ENCODE data around the gene EFNA2.
A peak's percentile ranks its signal among the peaks of the same experiment; 100 is the strongest.

GRCh38 chr19:1279782-1280341 is 5.8 kb upstream of the EFNA2 start:
- TF ChIP-seq POLR2A (IDR thresholded peaks at IDR 0.05; ENCODE audit: low read depth, low read length): 0 out of 2 replicates have a peak, but pooled peaks have one; percentile 41
- TF ChIP-seq RAD21 (IDR thresholded peaks at IDR 0.05; ENCODE audit: low read length): peak; percentile 96
- TF ChIP-seq, protein P1, sequence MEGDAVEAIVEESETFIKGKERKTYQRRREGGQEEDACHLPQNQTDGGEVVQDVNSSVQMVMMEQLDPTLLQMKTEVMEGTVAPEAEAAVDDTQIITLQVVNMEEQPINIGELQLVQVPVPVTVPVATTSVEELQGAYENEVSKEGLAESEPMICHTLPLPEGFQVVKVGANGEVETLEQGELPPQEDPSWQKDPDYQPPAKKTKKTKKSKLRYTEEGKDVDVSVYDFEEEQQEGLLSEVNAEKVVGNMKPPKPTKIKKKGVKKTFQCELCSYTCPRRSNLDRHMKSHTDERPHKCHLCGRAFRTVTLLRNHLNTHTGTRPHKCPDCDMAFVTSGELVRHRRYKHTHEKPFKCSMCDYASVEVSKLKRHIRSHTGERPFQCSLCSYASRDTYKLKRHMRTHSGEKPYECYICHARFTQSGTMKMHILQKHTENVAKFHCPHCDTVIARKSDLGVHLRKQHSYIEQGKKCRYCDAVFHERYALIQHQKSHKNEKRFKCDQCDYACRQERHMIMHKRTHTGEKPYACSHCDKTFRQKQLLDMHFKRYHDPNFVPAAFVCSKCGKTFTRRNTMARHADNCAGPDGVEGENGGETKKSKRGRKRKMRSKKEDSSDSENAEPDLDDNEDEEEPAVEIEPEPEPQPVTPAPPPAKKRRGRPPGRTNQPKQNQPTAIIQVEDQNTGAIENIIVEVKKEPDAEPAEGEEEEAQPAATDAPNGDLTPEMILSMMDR (conservative IDR thresholded peaks at IDR 0.05; ENCODE audit: low read depth, low read length): peak; percentile 96

Measured in IMR-90 (cell line).